Muscle of back (tissue), 11 donors: ENCODE measurements around the gene SLC16A7. TPM values are rescaled to one million over a fixed set of nuclear protein-coding genes. Genes with fewer than 3 reads are reported as not detected.

Source experiments
- DNase-seq, 3 donors: peaks; one replicate each; pipeline versions ENCODE4 v3.0.0 to v3.0.0-alpha.2; 2013
- polyA plus RNA-seq, 10 donors: library from polyadenylated mRNA; unstranded; fragments of 120-200 nt; gene quantifications; one replicate each; pipeline ENCODE4 v1.2.1, GENCODE V29; 2013; ENCODE audit not compliant: insufficient read length in 10 of 10

The SLC16A7 gene
- polyA plus RNA-seq, 10 donors, result 4.0 to 6.6 (median 4.8) TPM

DNA sequence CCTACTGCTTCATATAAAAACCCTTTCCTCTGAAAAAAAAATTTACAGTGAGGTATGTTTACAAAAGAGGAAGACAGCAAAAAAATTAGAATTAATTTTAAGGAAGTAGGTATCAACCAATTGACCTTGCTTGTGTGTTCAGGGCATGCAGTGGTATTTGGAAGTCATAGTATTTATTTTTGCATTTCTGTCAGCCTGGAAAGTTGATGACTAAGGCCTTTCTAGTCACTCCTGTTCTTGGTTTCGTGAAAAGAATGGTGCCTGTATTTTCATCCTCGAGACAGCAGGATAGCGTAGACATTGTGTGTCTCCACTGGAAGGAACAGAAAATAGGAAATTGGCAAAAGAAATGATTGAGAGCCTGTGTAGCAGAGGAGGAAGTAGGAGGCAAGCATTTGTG is 24.5 kb downstream of the SLC16A7 start:
- DNase-seq, result peak in 1 of 3 donors; percentile 8

- no peak for DNase-seq
These were observed 29.1 kb downstream of the SLC16A7 start for GRCh38 chr12:59624732-59625460.

GRCh38 chr12:59626382-59626781 is 30.6 kb downstream of the SLC16A7 start:
- DNase-seq, result no peak

DNA sequence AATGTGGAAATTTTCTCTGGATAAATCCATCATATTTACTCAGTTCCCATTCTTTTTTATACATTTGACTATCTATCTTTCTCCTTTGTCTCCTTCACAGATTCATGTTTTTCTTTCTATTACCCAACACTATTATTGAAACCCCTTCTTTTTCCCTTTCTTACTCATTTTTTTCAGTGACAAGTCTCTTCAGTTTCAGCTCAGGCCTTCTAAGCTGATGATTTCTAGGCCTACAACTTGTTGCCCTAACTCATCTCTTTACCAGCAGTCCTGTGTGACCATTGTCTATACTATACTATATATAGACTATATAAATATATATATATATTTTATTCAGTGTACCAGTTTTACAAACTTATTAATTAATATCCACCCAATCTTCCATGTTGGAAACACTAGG is 31.8 kb downstream of the SLC16A7 start:
- DNase-seq, result no peak

DNA sequence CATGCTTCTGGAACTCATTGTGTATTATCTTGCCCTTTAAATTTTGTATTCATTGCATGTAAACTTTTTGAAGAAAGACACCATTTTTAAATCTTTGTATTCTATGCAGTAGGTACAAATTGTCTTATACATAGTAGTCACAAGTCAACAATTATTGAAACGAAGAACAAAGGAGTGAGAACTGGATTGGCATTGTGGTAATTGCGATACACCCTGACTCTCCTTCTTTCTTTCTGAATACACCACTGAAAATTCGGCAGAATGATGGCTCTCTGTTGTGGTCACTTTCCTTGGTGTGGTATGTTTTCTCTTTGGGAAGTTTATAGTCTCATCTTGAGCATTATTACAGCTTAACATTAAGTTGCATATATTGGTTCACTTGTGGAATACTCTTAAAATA is 34.1 kb downstream of the SLC16A7 start:
- no peak for DNase-seq

GRCh38 chr12:59632408-59632807 is 36.6 kb downstream of the SLC16A7 start:
- no peak for DNase-seq

- DNase-seq, result no peak
These were observed 38.4 kb downstream of the SLC16A7 start for GRCh38 chr12:59634254-59634653.

DNA sequence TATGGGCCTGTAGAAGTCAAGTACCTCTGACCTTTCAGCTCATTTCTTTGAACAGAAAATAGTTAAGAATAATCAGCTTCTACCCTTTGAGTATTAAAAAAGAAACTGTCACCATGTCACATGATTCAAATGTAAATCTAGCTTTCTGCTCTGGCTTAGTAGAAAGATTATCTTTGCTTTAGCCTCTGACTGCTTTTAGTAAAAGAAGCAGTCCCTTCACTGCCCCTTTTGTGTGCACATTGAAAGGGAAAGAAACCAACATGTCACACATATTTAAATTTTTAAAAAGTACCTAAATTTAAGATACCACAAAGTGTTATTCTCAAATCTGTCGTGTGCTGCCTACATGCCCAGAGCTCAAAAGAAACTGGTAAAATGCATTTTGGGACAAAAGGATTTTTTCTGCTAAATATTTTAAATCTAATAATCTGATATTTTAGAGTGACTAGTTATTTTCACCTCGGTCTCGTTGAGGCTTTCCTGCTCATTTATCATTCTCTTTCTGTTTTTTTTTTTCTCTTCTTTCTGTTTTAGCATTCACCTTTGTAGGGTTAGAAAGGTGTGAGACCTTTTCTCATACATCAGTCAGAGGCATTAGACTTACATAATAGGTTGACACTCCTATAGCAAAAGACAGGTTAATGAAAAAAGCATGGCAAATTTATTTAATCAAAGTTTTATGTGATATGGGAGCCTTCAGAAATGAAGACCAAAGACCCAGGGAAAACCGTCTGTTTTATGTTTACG is 41.3 kb downstream of the SLC16A7 start:
- DNase-seq, result no peak

DNA sequence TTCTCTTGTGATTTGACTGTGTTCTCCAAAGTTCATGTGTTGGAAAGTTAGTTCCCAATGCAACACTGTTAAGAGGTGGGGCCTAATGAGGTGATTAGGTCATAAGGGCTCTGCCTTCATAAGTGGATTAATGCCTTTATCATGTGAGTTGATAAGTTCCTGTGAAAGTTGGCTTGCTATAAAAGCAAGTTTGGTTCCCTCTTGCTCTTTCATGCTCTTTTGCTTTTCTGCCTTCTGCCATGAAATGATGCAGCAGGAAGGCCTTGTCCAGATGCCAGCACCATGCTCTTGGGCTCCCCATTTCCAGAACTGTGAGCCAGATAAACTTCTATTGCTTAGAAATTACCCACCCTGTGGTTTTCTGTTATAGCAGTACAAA is 41.9 kb downstream of the SLC16A7 start:
- no peak for DNase-seq

DNA sequence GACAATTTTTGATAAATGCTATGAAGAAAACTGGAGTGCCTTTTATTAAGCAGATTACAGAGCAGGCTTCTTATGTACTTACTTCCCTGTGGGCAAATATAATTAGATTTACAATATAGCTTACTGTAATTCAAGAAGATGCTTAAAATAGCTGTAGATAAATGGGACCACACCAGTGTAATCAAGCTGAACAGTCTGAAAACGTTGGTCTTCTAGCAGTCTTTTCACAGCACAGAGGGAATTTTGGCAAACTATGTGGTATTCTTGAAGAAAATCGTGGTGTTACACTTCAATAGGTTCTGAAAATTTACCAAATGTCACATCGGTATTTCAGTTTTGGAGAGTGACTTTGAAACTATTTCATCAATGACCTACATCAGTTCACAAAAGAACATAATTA is 47.7 kb downstream of the SLC16A7 start:
- DNase-seq, result no peak

DNA sequence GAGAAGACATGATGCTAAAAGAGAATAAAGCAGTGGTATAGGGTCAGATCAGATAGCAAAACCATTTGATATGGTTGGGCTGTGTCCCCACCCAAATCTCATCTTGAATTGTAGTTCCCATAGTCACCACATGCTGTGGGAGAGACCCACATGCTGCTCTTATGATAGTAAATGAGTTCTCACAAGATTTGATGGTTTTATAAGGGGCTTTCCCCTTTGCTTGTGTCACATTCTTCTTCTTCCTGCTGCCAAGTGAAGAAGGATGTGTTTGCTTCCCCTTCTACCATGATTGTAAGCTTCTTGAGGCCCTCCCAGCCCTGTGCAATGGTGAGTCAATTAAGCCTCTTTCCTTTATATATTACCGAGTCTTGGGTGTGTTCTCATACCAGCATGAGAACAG is 49.4 kb downstream of the SLC16A7 start:
- DNase-seq, result no peak

GRCh38 chr12:59646636-59647035 is 50.8 kb downstream of the SLC16A7 start:
- DNase-seq, result no peak

- DNase-seq, result no peak
These were observed 53.4 kb downstream of the SLC16A7 start for GRCh38 chr12:59649203-59649602.

DNA sequence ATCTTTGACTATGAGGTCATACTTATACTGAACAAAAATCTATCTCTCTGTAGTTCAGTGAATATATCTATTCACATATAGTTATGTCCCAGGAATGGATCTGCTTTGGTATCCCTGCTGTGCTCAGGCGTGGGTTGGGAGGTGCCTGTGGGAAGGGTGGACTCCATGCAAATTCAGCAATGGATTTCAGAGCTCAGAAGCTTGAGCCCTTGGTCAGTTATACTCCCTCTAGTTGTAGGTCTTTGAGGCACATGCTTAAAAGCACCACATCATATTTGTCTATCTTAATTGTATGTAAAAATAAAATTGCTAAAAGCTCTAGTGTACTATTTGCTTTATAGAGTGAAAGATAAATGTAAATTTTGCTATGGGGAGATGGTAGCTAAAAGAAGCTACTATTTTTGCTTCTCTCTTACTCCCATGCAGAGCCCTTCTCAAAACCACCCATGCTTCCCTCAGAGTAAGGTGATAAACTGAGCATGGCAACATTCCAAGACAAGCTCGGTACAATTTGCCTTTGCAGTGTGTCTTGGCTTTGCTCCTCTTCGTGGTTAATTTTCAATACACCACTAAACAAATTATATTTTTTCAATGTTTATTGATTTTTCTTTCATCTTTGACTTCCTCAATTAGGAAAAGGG is 54.9 kb downstream of the SLC16A7 start:
- no peak for DNase-seq

DNA sequence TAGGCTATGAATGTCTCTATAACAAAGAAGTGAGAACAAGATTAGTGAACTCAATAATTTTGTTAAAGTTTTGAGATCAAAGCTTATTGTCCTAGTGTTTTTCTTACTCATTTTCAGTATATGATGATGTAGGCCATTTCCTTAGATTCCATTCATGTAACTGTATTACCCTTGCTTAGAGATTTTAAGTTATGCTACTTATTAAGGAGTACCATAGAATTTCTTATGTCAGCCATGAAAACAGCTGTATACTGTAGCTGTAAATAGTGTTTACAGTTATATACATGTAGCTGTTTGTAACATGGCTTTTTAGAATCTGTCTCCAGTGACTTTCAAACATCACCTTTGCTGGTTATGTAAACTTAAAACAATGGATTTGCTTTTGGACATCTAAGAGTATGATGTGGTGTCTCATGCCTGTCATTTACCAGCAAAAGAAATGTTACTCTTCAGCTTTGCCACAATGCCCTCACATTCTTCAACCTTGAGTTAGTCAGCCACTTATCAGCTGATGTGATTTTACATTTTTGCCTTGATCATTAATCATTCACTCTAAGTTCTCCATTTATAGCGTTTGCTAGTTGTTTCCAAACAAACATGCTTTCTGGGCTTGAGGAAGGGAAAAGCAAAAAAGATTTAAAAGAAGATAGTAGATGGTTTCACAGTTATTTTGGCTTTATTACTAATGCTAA is 55.5 kb downstream of the SLC16A7 start:
- DNase-seq, result no peak

DNA sequence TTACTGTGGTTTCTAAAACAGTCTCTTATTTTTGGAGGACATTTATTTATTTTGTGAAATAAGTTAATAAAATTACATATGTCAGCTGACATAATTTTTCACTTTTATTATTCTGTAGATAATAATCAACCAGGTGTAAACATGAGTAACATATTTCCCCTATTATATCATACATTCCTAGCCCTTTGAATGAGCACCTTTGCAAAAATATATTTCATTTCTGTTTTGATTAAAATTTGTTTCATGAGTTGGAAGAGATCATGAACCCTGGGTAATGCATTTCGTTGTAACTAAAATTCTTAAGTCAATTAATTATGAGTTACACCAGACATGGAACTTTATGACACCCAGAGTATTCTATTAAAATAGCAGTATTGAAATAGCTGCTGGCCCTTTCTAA is 56.3 kb downstream of the SLC16A7 start:
- no peak for DNase-seq

DNA sequence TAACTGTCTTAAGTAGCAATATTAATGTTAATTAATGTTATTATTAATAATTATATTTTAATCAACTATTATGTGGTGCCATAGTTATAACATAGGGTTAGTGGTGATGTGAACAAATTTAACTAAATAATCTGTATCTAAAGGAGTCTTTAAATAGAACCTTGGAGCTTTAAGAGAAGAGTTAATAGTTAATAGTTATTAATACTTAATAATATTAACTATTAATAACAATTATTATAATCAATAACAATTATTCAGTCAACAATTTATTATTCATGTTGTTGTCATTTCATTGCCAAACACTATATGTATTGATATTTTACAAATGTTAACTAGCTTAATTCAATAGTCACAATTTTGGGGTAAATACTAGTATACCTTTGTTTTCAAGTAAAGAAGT is 58.2 kb downstream of the SLC16A7 start:
- no peak for DNase-seq

GRCh38 chr12:59657266-59657665 is 61.4 kb downstream of the SLC16A7 start:
- DNase-seq, result no peak

DNA sequence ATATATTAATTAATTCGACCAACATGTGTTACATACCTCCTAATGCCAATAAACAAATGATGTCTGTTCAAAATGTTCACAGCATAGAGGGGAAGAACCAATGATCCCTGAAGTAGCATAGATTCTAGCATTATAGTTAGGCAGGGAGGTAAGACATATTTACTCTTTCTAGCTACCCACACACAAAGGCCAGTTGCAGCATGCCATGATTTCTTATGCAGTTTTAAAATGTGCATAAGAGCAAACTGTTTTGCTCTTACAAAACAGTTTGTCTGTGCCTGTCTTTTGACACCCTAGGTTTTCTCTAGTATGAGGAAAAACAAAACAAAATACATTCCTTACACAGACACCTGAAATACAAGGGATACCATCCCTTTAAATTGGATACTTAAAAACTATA is 61.9 kb downstream of the SLC16A7 start:
- DNase-seq, result no peak

- DNase-seq, result no peak
These were observed 64.3 kb downstream of the SLC16A7 start for GRCh38 chr12:59660148-59660547.

DNA sequence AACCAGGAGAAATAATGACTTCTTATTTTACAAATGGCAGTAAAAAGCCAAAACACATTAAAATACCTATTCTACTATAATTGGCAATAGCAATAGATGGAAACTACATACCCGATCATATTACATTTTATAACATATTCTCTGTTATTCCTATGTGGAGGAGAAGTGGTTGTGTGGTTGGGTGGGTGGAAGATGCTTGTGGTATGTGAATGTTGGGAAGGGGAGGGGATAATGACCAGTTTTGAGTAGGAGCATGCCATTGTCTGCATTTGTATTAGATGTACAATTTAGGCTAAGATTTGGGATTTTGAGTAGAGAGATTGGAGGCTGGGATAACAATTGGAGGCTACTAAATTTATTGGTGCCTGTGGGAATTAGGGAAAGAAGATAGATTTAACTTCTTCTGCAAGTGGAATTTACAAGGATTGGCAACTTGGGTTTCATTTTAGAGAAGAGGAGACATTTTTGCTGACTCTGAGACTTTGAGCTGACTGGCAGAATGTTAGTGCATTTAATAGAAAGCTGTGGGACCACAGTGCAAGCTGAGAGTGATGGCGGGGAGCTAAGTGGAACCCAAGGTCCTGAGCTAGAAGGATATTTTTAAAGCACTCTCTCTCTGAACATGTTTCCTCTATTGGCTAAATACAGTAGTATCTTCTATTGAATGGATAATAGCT is 65.2 kb downstream of the SLC16A7 start:
- DNase-seq, result no peak

- DNase-seq, result no peak
These were observed 68.7 kb downstream of the SLC16A7 start for GRCh38 chr12:59664495-59664894.
